ENCODE data around the gene NUDT4B.
"Not testable (repeated sequence)": the region's sequence is repeated elsewhere in the genome, so short reads cannot be mapped to it uniquely, and the experiment has no call there.

The NUDT4B gene

DNA sequence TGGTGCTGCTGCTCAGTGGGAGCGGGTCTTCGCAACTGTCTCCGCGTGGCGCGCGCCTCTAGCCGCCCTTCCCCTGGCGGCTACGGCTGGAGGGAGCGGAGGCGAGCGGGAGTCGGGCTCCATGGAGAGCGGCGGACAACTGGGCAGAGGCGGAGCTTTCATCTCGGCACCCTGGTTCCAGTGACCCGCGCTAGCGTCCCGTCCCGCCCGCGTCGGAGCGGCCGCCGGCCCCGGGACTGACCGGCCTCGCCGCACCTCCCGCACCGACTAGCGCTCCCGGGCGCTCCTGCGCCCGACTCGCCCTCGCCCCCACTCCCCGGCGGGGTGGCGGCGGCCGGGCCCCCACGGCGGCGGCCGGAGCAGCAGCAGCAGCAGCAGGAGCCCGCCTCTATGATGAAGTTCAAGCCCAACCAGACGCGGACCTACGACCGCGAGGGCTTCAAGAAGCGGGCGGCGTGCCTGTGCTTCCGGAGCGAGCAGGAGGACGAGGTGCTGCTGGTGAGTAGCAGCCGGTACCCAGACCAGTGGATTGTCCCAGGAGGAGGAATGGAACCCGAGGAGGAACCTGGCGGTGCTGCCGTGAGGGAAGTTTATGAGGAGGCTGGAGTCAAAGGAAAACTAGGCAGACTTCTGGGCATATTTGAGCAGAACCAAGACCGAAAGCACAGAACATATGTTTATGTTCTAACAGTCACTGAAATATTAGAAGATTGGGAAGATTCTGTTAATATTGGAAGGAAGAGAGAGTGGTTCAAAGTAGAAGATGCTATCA is at the start of gene NUDT4B:
Gene NUDT4B, plus strand, starts transcription at position 212 of the 772 bp plus-strand sequence. Its CDS starts 179 bp downstream, at position 391.
- in situ Hi-C loops (cut with HindIII; ENCODE audit: low sequenced_read_pairs); H3K4me3 ChIP-seq (ENCODE audit: low read depth, low read length); DNase-seq (ENCODE audit: low read depth): not testable (repeated sequence)

GRCh38 chr1:148699357-148699756 is 49.2 kb upstream of the NUDT4B start:
- DNase-seq (ENCODE audit: low read depth); H3K4me3 ChIP-seq (ENCODE audit: low read depth, low read length); in situ Hi-C loops (cut with HindIII; ENCODE audit: low sequenced_read_pairs): not testable (repeated sequence)

DNA sequence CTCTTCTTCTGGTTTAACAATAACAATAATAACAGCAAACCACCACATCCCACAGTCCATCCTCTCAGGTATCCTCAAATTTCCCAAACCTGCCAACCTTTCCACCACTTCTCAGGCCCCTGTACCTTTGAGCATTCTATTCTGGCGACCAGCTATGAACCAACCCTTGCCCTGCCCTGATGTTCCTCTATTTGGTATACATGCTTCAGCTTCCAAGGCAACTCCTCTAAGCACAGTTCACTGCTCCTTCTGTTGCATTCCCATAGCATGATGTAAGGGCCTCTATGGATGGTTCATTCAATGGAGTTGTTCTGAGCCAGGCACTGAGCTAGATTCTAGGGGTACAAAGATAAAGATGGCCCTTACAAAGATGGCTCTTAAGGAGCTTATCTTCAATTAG is 46.3 kb upstream of the NUDT4B start:
- DNase-seq (ENCODE audit: low read depth); in situ Hi-C loops (cut with HindIII; ENCODE audit: low sequenced_read_pairs); H3K4me3 ChIP-seq (ENCODE audit: low read depth, low read length): not testable (repeated sequence)

GRCh38 chr1:148703973-148704591 is 44.5 kb upstream of the NUDT4B start:
- DNase-seq (ENCODE audit: low read depth); H3K4me3 ChIP-seq (ENCODE audit: low read depth, low read length); in situ Hi-C loops (cut with HindIII; ENCODE audit: low sequenced_read_pairs): not testable (repeated sequence)

DNA sequence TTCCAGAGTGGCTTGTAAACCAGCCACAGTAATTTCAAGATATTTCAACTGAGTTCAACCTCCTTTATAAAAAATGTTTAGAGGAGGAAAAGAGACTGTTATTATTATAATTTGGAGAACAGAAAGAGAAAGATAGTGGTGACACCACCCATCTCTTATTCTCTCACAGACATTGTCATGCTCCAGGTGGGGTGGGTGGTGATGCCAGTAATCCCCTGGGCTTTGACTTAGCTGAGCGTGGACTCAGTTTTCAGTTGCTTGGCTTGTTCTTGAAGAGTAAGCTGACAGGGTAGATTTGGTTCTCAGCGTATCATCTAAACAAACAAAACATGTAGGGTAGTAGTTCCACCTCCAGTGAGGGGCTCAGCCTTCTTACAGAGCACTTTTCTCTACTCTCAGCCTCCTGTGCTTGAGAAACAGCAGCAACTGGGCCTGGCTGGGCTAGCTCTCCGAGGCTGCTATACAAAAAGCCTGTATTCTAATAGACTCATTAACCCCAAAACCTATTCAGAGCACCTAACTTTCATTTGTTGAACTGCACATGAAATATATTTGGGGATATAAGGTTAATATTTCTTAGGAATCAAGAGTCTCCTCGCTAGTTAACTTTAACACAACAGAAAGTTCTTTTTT is 43.1 kb upstream of the NUDT4B start:
- H3K4me3 ChIP-seq (ENCODE audit: low read depth, low read length); DNase-seq (ENCODE audit: low read depth); in situ Hi-C loops (cut with HindIII; ENCODE audit: low sequenced_read_pairs): not testable (repeated sequence)

- DNase-seq (ENCODE audit: low read depth); H3K4me3 ChIP-seq (ENCODE audit: low read depth, low read length); in situ Hi-C loops (cut with HindIII; ENCODE audit: low sequenced_read_pairs): not testable (repeated sequence)
These were observed 39.7 kb upstream of the NUDT4B start for GRCh38 chr1:148708779-148709333.

DNA sequence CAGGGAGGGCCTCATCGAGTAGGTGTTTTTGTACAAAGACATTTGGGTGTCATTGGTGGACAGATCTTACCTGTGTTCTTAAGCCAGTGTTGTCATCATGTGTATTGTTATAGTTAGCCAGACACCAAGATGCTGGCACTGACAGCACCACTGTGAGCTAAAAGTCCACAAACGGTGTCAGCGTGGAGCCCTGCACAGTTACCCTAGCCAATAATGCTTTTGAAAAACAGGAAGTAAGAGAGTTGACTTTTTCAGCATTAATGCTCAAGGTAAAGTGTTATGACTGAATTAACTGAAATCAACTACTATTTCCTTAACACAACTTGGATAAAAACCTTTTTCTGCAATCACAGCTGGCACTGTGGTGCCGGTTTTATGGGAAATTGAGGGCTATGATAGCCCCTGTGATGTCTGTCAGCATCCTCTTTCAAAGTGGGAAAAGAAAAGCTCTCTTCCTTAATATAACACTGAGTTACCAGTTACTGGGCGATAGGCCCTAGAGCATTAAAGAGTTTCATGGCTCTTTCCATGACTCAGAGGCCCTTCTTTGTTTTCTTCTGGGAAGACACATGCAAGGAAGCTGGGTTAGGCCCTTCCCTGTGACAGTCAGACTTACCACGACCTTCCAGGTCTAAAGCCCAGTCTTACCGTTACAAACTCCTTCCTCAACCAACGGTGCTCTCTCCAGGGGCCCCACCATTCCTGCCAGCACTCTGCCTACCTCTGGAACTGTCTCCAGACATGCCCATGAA is 37.6 kb upstream of the NUDT4B start:
- H3K4me3 ChIP-seq (ENCODE audit: low read depth, low read length); DNase-seq (ENCODE audit: low read depth); in situ Hi-C loops (cut with HindIII; ENCODE audit: low sequenced_read_pairs): not testable (repeated sequence)

DNA sequence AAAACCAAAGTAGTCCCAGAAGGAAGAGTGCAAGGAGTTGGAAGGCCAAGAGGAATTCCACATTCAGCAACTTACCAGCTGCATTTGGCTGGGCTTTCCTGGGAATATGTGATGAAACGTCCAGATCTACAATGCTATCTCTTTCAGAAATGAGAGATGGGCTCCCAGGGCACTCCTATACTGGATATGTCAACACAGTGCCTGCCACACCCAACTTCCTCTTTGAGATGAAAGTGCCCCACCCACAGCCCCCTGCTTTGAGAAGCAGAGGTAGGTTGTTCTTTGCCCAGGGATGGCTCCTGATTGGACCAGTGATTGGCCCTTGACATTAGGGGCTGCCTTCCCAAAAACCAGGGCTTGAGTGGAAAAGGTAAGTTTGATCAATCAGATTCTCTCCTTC is 36.2 kb upstream of the NUDT4B start:
- DNase-seq (ENCODE audit: low read depth); H3K4me3 ChIP-seq (ENCODE audit: low read depth, low read length); in situ Hi-C loops (cut with HindIII; ENCODE audit: low sequenced_read_pairs): not testable (repeated sequence)

- in situ Hi-C loops (cut with HindIII; ENCODE audit: low sequenced_read_pairs); DNase-seq (ENCODE audit: low read depth); H3K4me3 ChIP-seq (ENCODE audit: low read depth, low read length): not testable (repeated sequence)
These were observed 33.1 kb upstream of the NUDT4B start for GRCh38 chr1:148715518-148715917.

DNA sequence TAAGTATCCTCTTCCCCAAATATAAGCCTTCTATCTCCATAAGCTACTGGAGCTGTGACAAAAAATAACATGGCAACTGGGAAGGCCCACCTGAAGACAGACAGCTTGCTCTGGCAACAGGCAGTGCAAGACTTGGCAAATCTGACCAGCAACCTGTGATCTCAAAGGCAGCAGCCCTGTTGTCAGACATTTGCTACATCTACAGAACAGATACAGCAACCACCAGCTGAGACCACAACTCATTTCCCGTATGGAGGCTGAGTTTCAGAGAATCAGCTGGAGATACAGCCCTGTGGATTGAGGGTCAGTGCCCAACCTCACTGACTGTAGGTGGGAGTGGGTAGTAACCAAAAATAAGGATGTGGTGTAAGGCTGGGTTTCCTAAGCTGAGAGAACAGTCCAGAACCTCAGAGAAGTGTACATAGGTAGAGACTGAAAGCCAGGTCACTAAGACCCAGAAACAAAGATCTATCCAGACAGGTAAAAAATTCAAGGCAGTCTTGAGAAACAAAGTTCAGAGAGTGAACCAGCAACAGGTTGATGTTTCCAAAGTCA is 31.5 kb upstream of the NUDT4B start:
- in situ Hi-C loops (cut with HindIII; ENCODE audit: low sequenced_read_pairs); DNase-seq (ENCODE audit: low read depth); H3K4me3 ChIP-seq (ENCODE audit: low read depth, low read length): not testable (repeated sequence)

GRCh38 chr1:148720918-148721317 is 27.7 kb upstream of the NUDT4B start:
- in situ Hi-C loops (cut with HindIII; ENCODE audit: low sequenced_read_pairs); DNase-seq (ENCODE audit: low read depth); H3K4me3 ChIP-seq (ENCODE audit: low read depth, low read length): not testable (repeated sequence)

DNA sequence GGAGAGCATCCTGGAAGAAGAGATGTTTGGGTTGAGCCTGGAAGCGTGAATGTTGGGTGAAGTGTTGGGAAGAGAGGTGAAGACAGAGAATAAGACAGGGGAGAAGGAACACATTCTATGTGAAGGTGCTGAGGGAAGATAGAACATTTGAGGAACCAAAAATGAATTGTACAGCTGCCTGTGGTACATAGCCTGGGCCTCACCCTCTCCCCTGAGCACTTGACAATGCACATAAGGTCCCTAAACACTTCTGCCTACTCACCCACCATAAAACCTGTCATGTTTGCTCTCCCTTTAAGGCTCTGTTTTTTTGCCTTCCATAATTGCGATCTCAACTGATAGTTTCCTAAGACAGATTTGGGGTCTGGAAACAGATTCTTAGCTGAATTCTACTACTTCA is 25.8 kb upstream of the NUDT4B start:
- DNase-seq (ENCODE audit: low read depth); in situ Hi-C loops (cut with HindIII; ENCODE audit: low sequenced_read_pairs); H3K4me3 ChIP-seq (ENCODE audit: low read depth, low read length): not testable (repeated sequence)

DNA sequence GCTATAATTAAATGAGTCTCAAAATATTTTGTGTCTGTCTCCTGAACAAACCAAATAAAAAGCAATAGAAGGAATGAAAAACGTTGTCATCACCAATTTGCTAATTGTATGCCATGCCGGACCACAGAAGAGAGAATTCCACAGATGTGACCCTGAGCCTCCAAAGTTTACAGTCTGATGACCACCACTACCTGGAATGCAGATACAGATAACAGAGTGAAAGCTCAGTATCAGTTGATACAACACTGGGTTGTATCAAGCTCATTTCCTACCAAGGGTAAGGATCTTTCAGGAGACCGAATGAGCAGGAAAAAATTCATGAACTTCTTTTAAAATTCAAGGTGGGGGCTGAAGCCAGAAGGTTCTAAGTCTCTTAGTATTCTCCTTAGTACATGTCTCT is 25.1 kb upstream of the NUDT4B start:
- DNase-seq (ENCODE audit: low read depth); in situ Hi-C loops (cut with HindIII; ENCODE audit: low sequenced_read_pairs); H3K4me3 ChIP-seq (ENCODE audit: low read depth, low read length): not testable (repeated sequence)

- DNase-seq (ENCODE audit: low read depth); in situ Hi-C loops (cut with HindIII; ENCODE audit: low sequenced_read_pairs); H3K4me3 ChIP-seq (ENCODE audit: low read depth, low read length): not testable (repeated sequence)
These were observed 23.7 kb upstream of the NUDT4B start for GRCh38 chr1:148724872-148725271.

GRCh38 chr1:148727862-148728261 is 20.7 kb upstream of the NUDT4B start:
- in situ Hi-C loops (cut with HindIII; ENCODE audit: low sequenced_read_pairs); H3K4me3 ChIP-seq (ENCODE audit: low read depth, low read length): not testable (repeated sequence)

GRCh38 chr1:148729128-148729527 is 19.4 kb upstream of the NUDT4B start:
- not testable (repeated sequence) for DNase-seq (ENCODE audit: low read depth)

More at GRCh38 chr1:148727862-148728261, 20.7 kb upstream of the NUDT4B start:
- DNase-seq (ENCODE audit: low read depth): not testable (repeated sequence)

DNA sequence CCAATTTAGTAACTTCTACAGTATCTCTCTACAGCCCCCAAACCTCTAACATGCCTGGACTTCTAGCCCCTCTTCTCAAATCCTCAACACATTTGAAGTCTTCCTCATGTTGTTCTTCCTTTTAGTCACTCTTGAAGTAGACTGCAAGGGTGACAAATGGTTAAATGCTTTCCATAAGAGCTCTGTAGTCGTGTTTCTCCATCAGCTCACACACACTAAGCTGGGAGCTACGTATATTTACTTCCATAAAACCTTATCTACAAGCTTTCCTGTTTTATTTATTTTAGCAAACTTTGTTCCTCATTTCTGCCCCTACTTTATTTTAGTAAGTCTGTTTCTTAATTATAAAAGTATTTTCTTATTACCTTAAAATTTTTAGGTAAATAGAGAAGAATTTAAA is 19.0 kb upstream of the NUDT4B start:
- in situ Hi-C loops (cut with HindIII; ENCODE audit: low sequenced_read_pairs); H3K4me3 ChIP-seq (ENCODE audit: low read depth, low read length); DNase-seq (ENCODE audit: low read depth): not testable (repeated sequence)

More at GRCh38 chr1:148729128-148729527, 19.4 kb upstream of the NUDT4B start:
- in situ Hi-C loops (cut with HindIII; ENCODE audit: low sequenced_read_pairs); H3K4me3 ChIP-seq (ENCODE audit: low read depth, low read length): not testable (repeated sequence)
